H1 (cell line): ENCODE measurements around the gene POLR3G. TPM values are rescaled to one million over a fixed set of nuclear protein-coding genes. Genes with fewer than 3 reads are reported as not detected.
A peak's percentile ranks its signal among the peaks of the same experiment; 100 is the strongest.

Experiments used
- CHD2 ChIP-seq: IDR thresholded peaks from 2 replicates; pipeline ENCODE4 v1.6.1; 2012; ENCODE audit warnings: low read length, improper control_type of control experiment
- CHD7 ChIP-seq: fragments of 300-600 bp; sonication (generic); IDR thresholded peaks from 2 replicates; pipeline ENCODE4 v1.7.1; 2012; ENCODE audit warnings: low read length, moderate library complexity, mild to moderate bottlenecking, inconsistent platforms; ENCODE audit not compliant: insufficient replicate concordance
- CREB1 ChIP-seq: IDR thresholded peaks from 2 replicates; pipeline ENCODE4 v1.6.1; 2012; ENCODE audit warnings: inconsistent platforms
- GTF2F1 ChIP-seq: IDR thresholded peaks from 2 replicates; pipeline ENCODE4 v1.6.1; 2012; ENCODE audit warnings: low read depth, low read length, improper control_type of control experiment, borderline replicate concordance
- HDAC2 ChIP-seq, 2 experiments: fragments of 300-600 bp in 1 of 2; sonication (generic) in 1 of 2; IDR thresholded peaks; 2 replicates each; pipeline ENCODE4 v1.6.1; 2011 to 2012; ENCODE audit warnings: low read depth in 2 of 2, low read length in 2 of 2, mild to moderate bottlenecking in 2 of 2, moderate library complexity in 2 of 2, borderline replicate concordance in 1 of 2, inconsistent platforms in 1 of 2
- KDM5A ChIP-seq: fragments of 200-600 bp; IDR thresholded peaks from 2 replicates; pipeline ENCODE4 v1.7.1; 2012; ENCODE audit warnings: mild to moderate bottlenecking, low read length, inconsistent platforms, mixed read lengths
- PHF8 ChIP-seq: fragments of 200-600 bp; sonication (generic); conservative IDR thresholded peaks from 2 replicates; pipeline ENCODE4 v1.7.1; 2012; ENCODE audit warnings: low read depth, mild to moderate bottlenecking, inconsistent platforms, low read length, moderate library complexity
- POLR2A ChIP-seq, 2 experiments: IDR thresholded peaks; 1 replicate in 1 of 2; 2 replicates in 1 of 2; pipeline ENCODE4 v1.6.1; 2011; ENCODE audit warnings: low read depth in 2 of 2, low read length in 2 of 2, mild to moderate bottlenecking in 2 of 2; ENCODE audit errors: control extremely low read depth in 1 of 2
- SAP30 ChIP-seq: fragments of 300-600 bp; sonication (generic); IDR thresholded peaks from 2 replicates; pipeline ENCODE4 v1.7.1; 2012; ENCODE audit warnings: low read length, moderate library complexity, mild to moderate bottlenecking, inconsistent platforms; ENCODE audit not compliant: insufficient read depth, insufficient replicate concordance
- USF2 ChIP-seq: IDR thresholded peaks from 2 replicates; pipeline ENCODE4 v1.6.1; 2011; ENCODE audit warnings: low read length, improper control_type of control experiment
- polyA plus RNA-seq, 7 experiments: library from polyadenylated mRNA; depleted of rRNA in 3 of 7; stranded (reverse) in 5 of 7; unstranded in 2 of 7; fragments of >200 nt in 5 of 7; fragments of 200-250 nt in 2 of 7; gene quantifications; 1 replicate in 5 of 7; 2 replicates in 1 of 7; 4 replicates in 1 of 7; pipeline versions ENCODE4 v1.2.1 to v1.2.3, GENCODE V29; 2011 to 2013; ENCODE audit warnings: missing spikeins in 2 of 7, mixed read lengths in 2 of 7
- total RNA-seq: library from RNA; stranded (reverse); fragmentation: NEBNext Ultra II Directional; extraction: Animal tissue kit (Norgen Biotek cat#: 25700); gene quantifications from 2 replicates; pipeline ENCODE4 v1.2.1, GENCODE V29; 2021

POLR3G gene
- total and polyA plus RNA-seq, 2 of the 8 experiments (the other 6 are each of a cell fraction or from before 2014, with no cell fraction given) = 119 to 179 TPM

- TF ChIP-seq CHD7 (no peak), USF2 (0 out of 2 replicates have a peak, but pooled peaks have one; percentile 30), CHD2 (no peak), KDM5A (no peak), GTF2F1 (no peak), CREB1 (no peak), SAP30 (peak; percentile 53), PHF8 (no peak), POLR2A (IDR thresholded peaks at IDR 0.05; ENCODE audit: control extremely low read depth in 1 of 2, low read depth in 2 of 2, low read length in 2 of 2) (no peak), HDAC2 (IDR thresholded peaks at IDR 0.05; ENCODE audit: borderline replicate concordance in 1 of 2, low read depth in 2 of 2, low read length in 2 of 2) (peak; percentile 55 to 87; a peak in 2 of 4 replicates)
- TF ChIP-seq, all 59 proteins: peak for 13
Measured at GRCh38 chr5:90477073-90477472, 2.4 kb downstream of the POLR3G start (continued).
